SK-N-SH (cell line): ENCODE measurements around the gene LAIR2. TPM values are rescaled to one million over a fixed set of nuclear protein-coding genes. Genes with fewer than 3 reads are reported as not detected.
A peak's percentile ranks its signal among the peaks of the same experiment; 100 is the strongest.

ENCODE experiments used
- CTCF ChIA-PET: fragments of 300-600, 350-600 bp; formaldehyde crosslinking; extraction: SDS; loops from one replicate; lab custom pipeline; 2021; lab: Yijun Ruan, JAX
- POLR2A ChIA-PET: fragments of 350-600 bp; sonication (Branson Sonifier 250); formaldehyde crosslinking; extraction: SDS; loops from one replicate; lab custom pipeline; 2020; ENCODE audit warnings: antibody characterized with exemption, inconsistent platforms; lab: Yijun Ruan, JAX
- DNase-seq: peaks from one replicate; pipeline ENCODE4 v3.0.0; 2012
- H2AFZ ChIP-seq: fragments of 200-600 bp; sonication (generic); 2 replicates; pipeline ENCODE4 v1.8.1; 2016; ENCODE audit warnings: antibody characterized with exemption, mild to moderate bottlenecking, low read depth
- H3F3A ChIP-seq: fragments of 200-600 bp; sonication (generic); replicated peaks from 2 replicates; pipeline ENCODE3; 2016; ENCODE audit warnings: antibody characterized with exemption, mild to moderate bottlenecking; ENCODE audit not compliant: insufficient read depth
- H3K27ac ChIP-seq, 2 experiments: fragments of 200-500 bp in 1 of 2; fragments of 200-600 bp in 1 of 2; sonication (Bioruptor generic) in 1 of 2; sonication (generic), shearing (Covaris generic) in 1 of 2; 2 replicates each; pipeline versions ENCODE4 v1.5.1 to v1.6.1; 2014 to 2016; ENCODE audit warnings: low read depth in 2 of 2, inconsistent platforms in 1 of 2, low read length in 1 of 2, mild to moderate bottlenecking in 1 of 2, mixed read lengths in 1 of 2
- H3K27me3 ChIP-seq: fragments of 200-600 bp; sonication (generic), shearing (Covaris generic); 2 replicates; pipeline ENCODE4 v1.6.1; 2016; ENCODE audit warnings: mixed run types; ENCODE audit not compliant: insufficient read depth
- H3K36me3 ChIP-seq, 2 experiments: fragments of 200-500 bp in 1 of 2; fragments of 200-600 bp in 1 of 2; sonication (Bioruptor generic) in 1 of 2; sonication (generic) in 1 of 2; replicated peaks in 1 of 2; 2 replicates each; pipeline versions ENCODE3 to v1.5.1; 2014 to 2016; ENCODE audit warnings: low read length in 1 of 2, mild to moderate bottlenecking in 1 of 2; ENCODE audit not compliant: insufficient read depth in 2 of 2, control insufficient read depth in 1 of 2
- H3K4me1 ChIP-seq, 2 experiments: fragments of 200-500 bp in 1 of 2; fragments of 200-600 bp in 1 of 2; sonication (Bioruptor generic) in 1 of 2; sonication (generic), shearing (Covaris generic) in 1 of 2; 2 replicates each; pipeline versions ENCODE4 v1.5.1 to v1.6.1; 2014 to 2016; ENCODE audit warnings: low read depth in 1 of 2, low read length in 1 of 2, mixed run types in 1 of 2; ENCODE audit not compliant: insufficient read depth in 2 of 2, control insufficient read depth in 1 of 2
- H3K4me2 ChIP-seq: fragments of 200-600 bp; sonication (generic), shearing (Covaris generic); 2 replicates; pipeline ENCODE4 v1.6.1; 2017; ENCODE audit warnings: mixed run types
- H3K4me3 ChIP-seq, 2 experiments: fragments of 200-500 bp in 1 of 2; fragments of 200-600 bp in 1 of 2; sonication (Bioruptor generic) in 1 of 2; sonication (generic), shearing (Covaris generic) in 1 of 2; 2 replicates each; pipeline versions ENCODE4 v1.5.1 to v1.8.1; 2014 to 2016; ENCODE audit warnings: low read depth in 2 of 2, inconsistent platforms in 1 of 2, low read length in 1 of 2, mild to moderate bottlenecking in 1 of 2, mixed read lengths in 1 of 2, moderate library complexity in 1 of 2
- H3K79me2 ChIP-seq: fragments of 200-600 bp; sonication (generic); 2 replicates; pipeline ENCODE4 v1.8.1; 2017; ENCODE audit warnings: mild to moderate bottlenecking; ENCODE audit not compliant: insufficient read depth
- H3K9ac ChIP-seq: fragments of 200-600 bp; sonication (generic); 2 replicates; pipeline ENCODE4 v1.6.1; 2017; ENCODE audit warnings: mixed run types
- H3K9me2 ChIP-seq: fragments of 200-600 bp; sonication (generic); 2 replicates; pipeline ENCODE4 v1.6.1; 2017; ENCODE audit warnings: mixed run types
- H3K9me3 ChIP-seq: fragments of 200-600 bp; sonication (generic); 2 replicates; pipeline ENCODE4 v1.6.1; 2017; ENCODE audit warnings: mixed run types, mild to moderate bottlenecking, moderate library complexity
- H4K20me1 ChIP-seq: fragments of 200-600 bp; sonication (generic); 2 replicates; pipeline ENCODE4 v1.6.1; 2017; ENCODE audit warnings: mild to moderate bottlenecking, mixed run types; ENCODE audit not compliant: insufficient read depth
- CHD2 ChIP-seq: fragments of 150-350 bp; IDR thresholded peaks from 2 replicates; pipeline ENCODE4 v1.6.1; 2018; ENCODE audit warnings: low read length; ENCODE audit not compliant: partially characterized antibody
- ELF1 ChIP-seq: IDR thresholded peaks from 2 replicates; pipeline ENCODE4 v1.4.0; 2012
- FOXM1 ChIP-seq: IDR thresholded peaks from 2 replicates; pipeline ENCODE4 v1.4.0; 2012; ENCODE audit warnings: low read depth, mild to moderate bottlenecking
- IRF3 ChIP-seq: fragments of 150-350 bp; IDR thresholded peaks from 2 replicates; pipeline ENCODE4 v1.6.1; 2016; ENCODE audit warnings: mild to moderate bottlenecking, low read depth, low read length
- JUND ChIP-seq: IDR thresholded peaks from 2 replicates; pipeline ENCODE4 v1.4.0; 2012
- MAX ChIP-seq: IDR thresholded peaks from 2 replicates; pipeline ENCODE4 v1.4.0; 2012; ENCODE audit warnings: low read depth
- MEF2A ChIP-seq: IDR thresholded peaks from 2 replicates; pipeline ENCODE4 v1.4.0; 2012; ENCODE audit warnings: low read depth, borderline replicate concordance
- MXI1 ChIP-seq: IDR thresholded peaks from 2 replicates; pipeline ENCODE4 v1.6.1; 2012; ENCODE audit warnings: mild to moderate bottlenecking, low read depth, low read length, improper control_type of control experiment
- NRF1 ChIP-seq: IDR thresholded peaks from 2 replicates; pipeline ENCODE4 v1.6.1; 2012; ENCODE audit warnings: low read depth, mild to moderate bottlenecking, low read length
- POLR2AphosphoS5 ChIP-seq: IDR thresholded peaks from 2 replicates; pipeline ENCODE4 v1.6.1; 2012; ENCODE audit warnings: low read depth, low read length
- RCOR1 ChIP-seq: fragments of 150-350 bp; IDR thresholded peaks from 2 replicates; pipeline ENCODE4 v1.6.1; 2017; ENCODE audit warnings: antibody characterized with exemption, low read length
- RXRA ChIP-seq: IDR thresholded peaks from 2 replicates; pipeline ENCODE4 v1.4.0; 2012; ENCODE audit warnings: low read depth, mild to moderate bottlenecking, borderline replicate concordance
- TAF1 ChIP-seq: IDR thresholded peaks from 2 replicates; pipeline ENCODE4 v1.6.1; 2012; ENCODE audit warnings: low read depth, mild to moderate bottlenecking, low read length, moderate library complexity, borderline replicate concordance
- TCF12 ChIP-seq: IDR thresholded peaks from 2 replicates; pipeline ENCODE4 v1.4.0; 2012
- TEAD4 ChIP-seq: IDR thresholded peaks from 2 replicates; pipeline ENCODE4 v1.4.0; 2012; ENCODE audit warnings: mild to moderate bottlenecking, borderline replicate concordance; ENCODE audit not compliant: insufficient read depth
- USF1 ChIP-seq: IDR thresholded peaks from 2 replicates; pipeline ENCODE4 v1.4.0; 2012; ENCODE audit warnings: low read depth, borderline replicate concordance
- USF2 ChIP-seq: fragments of 150-350 bp; IDR thresholded peaks from 2 replicates; pipeline ENCODE4 v1.6.1; 2017; ENCODE audit warnings: antibody characterized with exemption, low read length, low read depth, borderline replicate concordance
- WGBS: methylation state at CpG from one replicate; pipeline ENCODE4 v1.1.6; 2017; ENCODE audit warnings: low lambda C conversion rate; 5-methylcytosine and 5-hydroxymethylcytosine counted together
- polyA plus RNA-seq, 3 experiments: library from polyadenylated mRNA; depleted of rRNA; stranded (reverse); fragments of >200 nt; gene quantifications; 2 replicates each; pipeline ENCODE4 v1.2.3, GENCODE V29; 2012

The LAIR2 gene
- polyA plus RNA-seq, 1 of the 3 experiments (the other 2 are of a cell fraction) = not detected

- Histone ChIP-seq H3K27ac (peak overlapping the region; percentile 65 to 67), H3K36me3 (peaks cover 0 to 19% of the 10 kb centered on the region in 2 experiments), H3K9me3 (no peaks in the 10 kb centered on the region), H3K27me3 (no peaks in the 10 kb centered on the region; the same call in 1 of the 2 replicates), H3K9me2 (no peaks in the 10 kb centered on the region), H3K4me3 (peak overlapping the region; percentile 63 to 77), H4K20me1 (peaks cover 9% of the 10 kb centered on the region), H3K4me2 (peak overlapping the region; percentile 92), H2AFZ (peak overlapping the region; percentile 86), H3F3A (peaks cover 24% of the 10 kb centered on the region), H3K79me2 (no peaks in the 10 kb centered on the region), H3K4me1 (peaks cover 0 to 17% of the 10 kb centered on the region in 2 experiments; a peak in 1 of 4 replicates), H3K9ac (peak overlapping the region; percentile 67)
- ChIA-PET POLR2A (no interaction called here), CTCF (interaction anchor here (0.6 to 1.7 kb wide), 4 partner anchors 13 to 33 kb away, joined by 3 to 5 read pairs (median 4); no protein-coding TSS in a partner anchor)
- DNase-seq = peak; percentile 92
- TF ChIP-seq NRF1 (no peak), ELF1 (no peak), TAF1 (peak; percentile 21; the same call in 1 of the 2 replicates), RCOR1 (no peak), FOXM1 (no peak), JUND (no peak), POLR2AphosphoS5 (peak; percentile 76), MEF2A (no peak), TEAD4 (no peak), IRF3 (no peak), MAX (peak; percentile 75), CHD2 (no peak), USF2 (no peak), TCF12 (no peak), MXI1 (peak; percentile 17; the same call in 1 of the 2 replicates), RXRA (no peak), USF1 (no peak)
- WGBS = 13% methylated on average over 31 of the region's 87 CpGs
Measured at GRCh38 chr19:54464630-54465425, 37.8 kb upstream of the LAIR2 start.
